Coronary artery (tissue), 2 donors: ENCODE measurements around the gene NEDD4.
"Not testable (repeated sequence)": the region's sequence is repeated elsewhere in the genome, so short reads cannot be mapped to it uniquely, and the experiment has no call there.

Source experiments
- DNase-seq: peaks from one replicate; pipeline ENCODE4 v3.0.0-alpha.2; 2017; ENCODE audit warnings: low spot score
- H3K27ac ChIP-seq, 2 donors: fragments of 200-600 bp; sonication (generic); one replicate each; pipeline ENCODE4 v1.5.1; 2016 to 2019
- H3K4me3 ChIP-seq: fragments of 200-600 bp; sonication (generic); 2 replicates; pipeline ENCODE4 v1.5.1; 2016; ENCODE audit warnings: mild to moderate bottlenecking, moderate library complexity
- TF ChIP-seq, protein P1 (sequence below): fragments of 200-600 bp; sonication (generic); IDR thresholded peaks from one replicate; pipeline ENCODE4 v1.5.1; 2019; ENCODE audit warnings: antibody characterized with exemption

The NEDD4 gene

DNA sequence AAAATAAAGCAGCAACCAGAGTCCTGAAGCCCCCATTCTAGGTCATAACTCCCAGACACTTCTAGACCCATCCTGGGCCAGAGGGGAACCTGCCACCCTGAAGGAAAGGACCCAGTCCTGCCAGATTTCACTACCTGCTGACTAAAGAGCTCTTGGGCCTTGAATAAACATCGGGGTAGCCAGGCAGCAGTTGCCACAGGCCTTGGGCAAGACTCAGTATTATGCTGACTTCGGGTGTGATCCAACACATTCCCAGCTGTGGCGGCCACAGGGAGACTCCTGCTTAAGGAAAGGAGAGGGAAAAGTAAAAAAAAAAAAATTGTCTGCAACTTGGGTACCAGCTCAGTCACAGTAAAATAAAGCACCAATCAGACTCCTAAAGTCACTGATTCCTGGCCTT, 23.8 kb downstream of the NEDD4 start:
- no peak overlapping the region for H3K4me3 ChIP-seq
- TF ChIP-seq, protein P1, sequence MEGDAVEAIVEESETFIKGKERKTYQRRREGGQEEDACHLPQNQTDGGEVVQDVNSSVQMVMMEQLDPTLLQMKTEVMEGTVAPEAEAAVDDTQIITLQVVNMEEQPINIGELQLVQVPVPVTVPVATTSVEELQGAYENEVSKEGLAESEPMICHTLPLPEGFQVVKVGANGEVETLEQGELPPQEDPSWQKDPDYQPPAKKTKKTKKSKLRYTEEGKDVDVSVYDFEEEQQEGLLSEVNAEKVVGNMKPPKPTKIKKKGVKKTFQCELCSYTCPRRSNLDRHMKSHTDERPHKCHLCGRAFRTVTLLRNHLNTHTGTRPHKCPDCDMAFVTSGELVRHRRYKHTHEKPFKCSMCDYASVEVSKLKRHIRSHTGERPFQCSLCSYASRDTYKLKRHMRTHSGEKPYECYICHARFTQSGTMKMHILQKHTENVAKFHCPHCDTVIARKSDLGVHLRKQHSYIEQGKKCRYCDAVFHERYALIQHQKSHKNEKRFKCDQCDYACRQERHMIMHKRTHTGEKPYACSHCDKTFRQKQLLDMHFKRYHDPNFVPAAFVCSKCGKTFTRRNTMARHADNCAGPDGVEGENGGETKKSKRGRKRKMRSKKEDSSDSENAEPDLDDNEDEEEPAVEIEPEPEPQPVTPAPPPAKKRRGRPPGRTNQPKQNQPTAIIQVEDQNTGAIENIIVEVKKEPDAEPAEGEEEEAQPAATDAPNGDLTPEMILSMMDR, result no peak
- no peak overlapping the region for H3K27ac ChIP-seq
- DNase-seq, result no peak

DNA sequence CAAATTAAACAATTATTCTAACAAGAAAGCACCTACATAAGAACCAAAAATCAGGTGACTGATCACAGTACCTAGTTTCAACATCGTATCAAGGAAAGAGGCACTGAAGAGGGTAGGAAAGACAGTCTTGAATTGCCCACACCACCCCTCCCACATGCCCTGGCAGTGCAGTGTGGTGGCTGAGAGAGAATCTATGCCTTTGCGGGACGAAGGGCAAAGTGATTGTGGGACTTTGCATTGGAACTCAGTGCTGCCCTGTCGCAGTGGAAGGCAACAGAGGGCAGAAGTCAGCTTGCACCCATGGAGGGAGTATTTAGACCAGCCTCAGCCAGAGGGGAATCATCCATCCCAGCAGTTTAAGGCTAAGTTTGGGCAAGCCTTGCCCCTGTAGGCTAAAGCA, 24.5 kb downstream of the NEDD4 start:
- no peak for DNase-seq
- Histone ChIP-seq H3K4me3 (no peak overlapping the region), H3K27ac (no peak overlapping the region)
- TF ChIP-seq, protein P1, result no peak

DNA sequence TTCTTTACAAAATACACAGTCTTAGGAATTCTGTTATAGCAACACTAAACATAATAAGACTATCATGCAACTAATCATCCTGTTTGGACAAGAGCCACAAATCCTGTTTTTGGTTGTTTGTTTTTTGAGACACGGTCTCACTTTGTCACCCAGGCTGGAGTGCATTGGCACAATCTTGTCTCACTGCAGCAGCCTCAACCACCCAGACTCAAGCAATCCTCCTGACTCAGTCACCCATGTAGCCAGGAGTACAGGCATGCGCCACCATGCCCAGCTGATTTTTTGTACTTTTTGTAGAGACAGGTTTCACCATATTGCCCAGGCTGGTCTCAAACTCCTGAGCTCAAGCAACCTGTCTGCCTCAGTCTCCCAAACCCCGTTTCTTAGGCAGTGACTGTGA, 28.3 kb downstream of the NEDD4 start:
- no peak for DNase-seq
- no peak overlapping the region for H3K27ac ChIP-seq
- TF ChIP-seq, protein P1, result no peak
- H3K4me3 ChIP-seq, result no peak overlapping the region

DNA sequence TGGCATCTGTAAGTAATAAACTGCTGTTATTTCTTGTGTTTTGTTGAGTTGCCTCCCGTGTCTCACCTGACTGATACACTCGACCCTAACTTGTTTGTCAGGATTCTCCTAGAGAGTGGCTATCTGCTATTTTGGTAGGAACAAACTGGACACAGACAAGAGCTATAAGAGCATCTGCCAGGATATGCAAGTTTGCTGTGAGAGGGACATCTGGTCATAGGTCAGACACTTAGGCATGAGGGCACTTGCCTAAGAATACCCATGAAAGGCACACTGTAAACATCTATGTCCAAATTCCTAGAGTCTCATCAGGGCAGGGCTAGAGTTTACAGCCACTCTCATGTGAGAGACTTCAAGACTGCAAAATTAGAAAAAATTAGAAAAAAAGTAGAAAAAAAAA, 32.5 kb downstream of the NEDD4 start:
- H3K27ac ChIP-seq, result no peak overlapping the region
- no peak overlapping the region for H3K4me3 ChIP-seq
- TF ChIP-seq, protein P1, result no peak
- DNase-seq, result no peak

DNA sequence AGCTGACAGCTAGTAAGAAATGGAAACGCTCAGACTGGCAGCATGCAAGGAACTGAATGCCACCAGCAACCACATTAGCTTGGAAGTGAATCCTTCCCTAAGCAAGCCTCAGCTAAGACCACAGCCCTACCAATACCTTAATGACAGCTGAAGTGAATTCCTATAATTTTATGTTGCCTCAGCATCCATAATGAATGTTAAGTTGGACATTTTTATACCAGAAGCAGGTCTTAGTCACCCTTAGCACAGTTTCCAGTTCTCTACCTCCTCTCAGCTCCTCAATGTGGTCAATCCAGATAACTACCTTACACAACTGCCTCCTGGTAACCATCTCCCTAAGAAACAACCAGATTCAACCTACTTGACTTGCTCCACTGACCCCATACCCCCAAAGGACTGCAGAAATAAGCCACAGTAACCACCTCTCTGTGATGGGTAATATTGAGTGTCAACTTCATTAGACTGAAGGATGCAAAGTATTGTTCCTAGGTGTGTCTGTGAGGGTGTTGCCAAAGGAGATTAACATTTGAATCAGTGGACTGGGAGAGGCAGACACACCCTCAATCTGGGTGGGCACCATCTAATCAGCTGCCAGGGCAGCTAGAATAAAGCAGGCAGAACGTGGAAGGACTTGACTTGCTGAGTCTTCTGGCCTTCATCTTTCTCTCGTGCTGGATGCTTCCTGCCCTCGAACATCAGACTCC, 33.5 kb downstream of the NEDD4 start:
- Histone ChIP-seq H3K27ac (no peak overlapping the region), H3K4me3 (no peak overlapping the region)
- DNase-seq, result no peak
- TF ChIP-seq, protein P1, result no peak

DNA sequence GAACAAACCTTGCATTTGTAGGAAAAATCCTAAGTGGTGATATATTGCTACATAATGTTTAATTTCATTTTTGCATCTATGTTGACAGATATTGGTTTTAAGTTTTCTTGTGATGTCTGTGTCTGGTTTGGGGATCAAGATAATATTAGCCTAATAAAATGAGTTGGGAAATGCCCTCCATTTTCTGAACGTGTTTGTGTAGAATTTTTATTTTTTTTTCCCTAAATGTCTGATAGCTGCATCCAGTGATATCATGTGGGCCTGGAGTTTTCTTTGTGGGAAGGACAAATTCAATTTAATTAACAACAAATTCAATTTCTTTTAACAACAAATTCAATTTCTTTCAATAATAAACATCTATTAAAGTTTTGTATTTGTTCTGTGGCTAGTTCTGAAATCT, 35.1 kb downstream of the NEDD4 start:
- no peak overlapping the region for H3K4me3 ChIP-seq
- DNase-seq, result no peak
- TF ChIP-seq, protein P1, result no peak
- no peak overlapping the region for H3K27ac ChIP-seq

DNA sequence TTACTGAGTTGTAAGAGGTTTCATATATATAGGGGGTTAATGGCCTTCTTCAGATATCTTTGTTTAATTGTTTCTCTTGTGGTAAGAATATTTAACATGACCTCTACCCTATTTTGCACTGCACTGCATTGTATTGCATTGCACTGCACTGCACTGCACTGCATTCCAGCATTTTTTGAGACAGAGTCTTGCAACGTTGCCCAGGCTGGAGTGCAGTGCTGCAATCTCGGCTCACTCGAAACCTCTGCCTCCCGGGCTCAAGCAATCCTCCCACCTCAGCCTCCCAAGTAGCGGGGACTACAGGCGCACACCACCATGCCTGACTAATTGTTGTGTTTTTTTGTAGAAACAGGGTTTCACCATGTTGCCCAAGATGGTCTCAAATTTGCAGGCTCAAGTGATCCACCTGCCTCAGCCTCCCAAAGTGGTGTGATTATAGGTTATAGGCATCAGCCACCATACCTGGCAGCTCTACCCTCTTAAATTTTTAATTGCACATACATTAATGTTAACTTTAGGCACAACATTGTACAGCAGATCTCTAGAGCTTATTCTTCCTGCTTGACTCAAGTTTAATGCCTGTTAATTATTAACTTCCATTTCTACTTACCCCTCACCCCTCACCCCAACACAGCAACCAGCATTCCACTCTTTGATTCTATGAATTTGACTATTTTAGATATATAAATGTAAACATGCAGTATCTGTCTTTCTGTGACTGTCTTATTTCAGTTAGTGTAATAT, 38.4 kb downstream of the NEDD4 start:
- no peak overlapping the region for H3K27ac ChIP-seq
- TF ChIP-seq, protein P1, result no peak
- DNase-seq, result no peak
- no peak overlapping the region for H3K4me3 ChIP-seq

DNA sequence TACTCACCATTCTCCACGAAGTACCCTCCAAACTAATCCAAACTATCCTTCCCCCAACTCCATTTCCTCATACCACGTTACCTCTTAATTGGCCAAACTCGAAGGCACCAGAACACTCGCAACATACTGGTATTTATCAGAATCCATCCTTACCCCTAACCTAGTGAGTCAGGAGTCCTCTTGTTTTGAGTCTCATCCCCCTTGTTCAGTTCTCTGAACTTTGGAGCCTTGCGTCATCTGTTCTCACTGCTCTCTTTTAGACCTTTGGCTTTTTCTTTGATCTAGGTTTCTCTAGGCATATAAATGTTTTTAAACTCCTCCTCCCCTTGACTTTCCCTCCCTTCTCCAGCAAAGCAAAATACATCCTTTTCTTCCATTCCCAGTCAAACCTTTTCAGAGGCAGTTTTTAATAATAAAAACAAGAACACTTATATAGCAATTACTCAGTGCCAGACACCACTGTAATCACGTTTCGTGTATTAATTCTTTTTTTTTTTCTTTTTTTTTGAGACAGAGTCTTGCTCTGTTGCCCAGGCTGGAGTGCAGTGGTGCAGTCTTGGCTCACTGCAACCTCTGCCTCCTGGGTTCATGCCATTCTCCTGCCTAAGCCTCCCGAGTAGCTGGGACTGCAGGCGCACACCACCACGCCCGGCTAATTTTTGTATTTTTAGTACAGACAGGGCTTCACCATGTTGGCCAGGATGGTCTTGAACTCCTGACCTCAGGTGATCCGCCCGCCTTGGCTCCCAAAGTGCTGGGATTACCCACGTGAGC, 40.7 kb downstream of the NEDD4 start:
- H3K4me3 ChIP-seq, DNase-seq, H3K27ac ChIP-seq: not testable (repeated sequence)

DNA sequence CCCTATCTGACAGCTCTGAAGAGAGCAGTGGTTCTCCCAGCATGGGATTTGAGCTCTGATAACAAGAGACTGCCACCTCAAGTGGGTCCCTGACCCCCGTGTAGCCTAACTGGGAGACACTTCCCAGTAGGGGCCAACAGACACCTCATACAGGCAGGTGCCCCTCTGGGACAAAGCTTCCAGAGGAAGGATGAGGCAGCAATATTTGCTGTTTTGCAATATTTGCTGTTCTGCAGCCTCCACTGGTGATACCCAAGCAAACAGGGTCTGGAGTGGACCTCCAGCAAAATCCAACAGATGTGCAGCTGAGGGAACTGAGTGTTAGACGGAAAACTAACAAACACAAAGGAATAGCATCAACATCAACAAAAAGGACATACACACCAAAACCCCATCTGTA, 48.8 kb downstream of the NEDD4 start:
- H3K4me3 ChIP-seq, DNase-seq, H3K27ac ChIP-seq: not testable (repeated sequence)
